Activated CD4-positive, alpha-beta T cell treated with anti-CD3 and anti-CD28 coated beads, Interleukin-2, amount 10 ng/mL, durations not matched to agents 7 days and 5 days (primary cell): ENCODE measurements around the gene GSC2. TPM values are rescaled to one million over a fixed set of nuclear protein-coding genes. Genes with fewer than 3 reads are reported as not detected.
"Not testable (repeated sequence)": the region's sequence is repeated elsewhere in the genome, so short reads cannot be mapped to it uniquely, and the experiment has no call there.

Source experiments
- CTCF ChIA-PET: fragments of 350-600 bp; sonication (Branson Sonifier 250); formaldehyde crosslinking; loops from one replicate; lab custom pipeline; 2021; ENCODE audit warnings: antibody characterized with exemption; lab: Charles Lee
- POLR2A ChIA-PET: fragments of 350-600 bp; sonication (Branson Sonifier 250); formaldehyde crosslinking; loops from one replicate; lab custom pipeline; 2021; ENCODE audit warnings: antibody characterized with exemption; lab: Charles Lee
- DNase-seq: peaks from one replicate; pipeline ENCODE4 v3.0.0-alpha.2; 2020
- H3K27ac Mint-ChIP-seq: one replicate; pipeline ENCODE4 v1.8.0; 2021; ENCODE audit warnings: mild to moderate bottlenecking, moderate library complexity, mixed read lengths
- H3K27me3 Mint-ChIP-seq: one replicate; pipeline ENCODE4 v1.8.0; 2021; ENCODE audit warnings: mixed read lengths
- H3K36me3 Mint-ChIP-seq: one replicate; pipeline ENCODE4 v1.8.0; 2021; ENCODE audit warnings: low read depth, mixed read lengths
- H3K4me1 Mint-ChIP-seq: one replicate; pipeline ENCODE4 v1.8.0; 2021; ENCODE audit warnings: mixed read lengths
- H3K4me3 Mint-ChIP-seq: one replicate; pipeline ENCODE4 v1.8.0; 2021; ENCODE audit warnings: mild to moderate bottlenecking, moderate library complexity, mixed read lengths
- H3K9me3 Mint-ChIP-seq: one replicate; pipeline ENCODE4 v1.8.0; 2021; ENCODE audit warnings: mixed read lengths
- total RNA-seq, 2 experiments: library from RNA; stranded (reverse); gene quantifications; one replicate each; pipeline ENCODE4 v1.2.3, GENCODE V29; 2021

The GSC2 gene
- total RNA-seq, 2 experiments from 2014 or later: not detected

DNA sequence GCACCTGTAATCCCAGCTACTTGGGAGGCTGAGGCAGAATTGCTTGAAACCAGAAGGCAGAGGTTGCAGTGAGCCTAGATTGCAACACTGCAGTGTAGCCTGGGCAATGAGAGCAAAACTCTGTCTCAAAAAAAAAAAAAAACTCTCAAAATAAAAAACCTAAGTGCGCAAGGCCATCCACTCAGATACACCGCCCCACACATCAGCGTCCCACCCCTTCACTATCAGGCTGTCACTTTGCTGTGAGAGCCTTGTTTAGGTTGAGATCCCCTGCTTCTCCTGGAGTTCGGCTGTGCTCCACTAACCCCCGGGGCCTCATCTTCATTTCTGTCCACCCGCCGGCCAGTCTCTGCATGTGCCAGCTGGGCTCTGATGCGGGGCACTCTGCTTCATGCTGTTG lies 16.3 kb upstream of the GSC2 start:
- no peaks in the 10 kb centered on the region for H3K36me3 Mint-ChIP-seq
- H3K27me3 Mint-ChIP-seq: peaks cover 44% of the 10 kb centered on the region
- no peak overlapping the region for H3K27ac Mint-ChIP-seq
- ChIA-PET POLR2A (no interaction called here), CTCF (no interaction called here)
- no peak for DNase-seq
- no peaks in the 10 kb centered on the region for H3K9me3 Mint-ChIP-seq
- H3K4me1 Mint-ChIP-seq: peaks cover 22% of the 10 kb centered on the region
- H3K4me3 Mint-ChIP-seq: no peak overlapping the region

GRCh38 chr22:19164425-19164824 lies 14.3 kb upstream of the GSC2 start:
- no peak overlapping the region for H3K27ac Mint-ChIP-seq

DNA sequence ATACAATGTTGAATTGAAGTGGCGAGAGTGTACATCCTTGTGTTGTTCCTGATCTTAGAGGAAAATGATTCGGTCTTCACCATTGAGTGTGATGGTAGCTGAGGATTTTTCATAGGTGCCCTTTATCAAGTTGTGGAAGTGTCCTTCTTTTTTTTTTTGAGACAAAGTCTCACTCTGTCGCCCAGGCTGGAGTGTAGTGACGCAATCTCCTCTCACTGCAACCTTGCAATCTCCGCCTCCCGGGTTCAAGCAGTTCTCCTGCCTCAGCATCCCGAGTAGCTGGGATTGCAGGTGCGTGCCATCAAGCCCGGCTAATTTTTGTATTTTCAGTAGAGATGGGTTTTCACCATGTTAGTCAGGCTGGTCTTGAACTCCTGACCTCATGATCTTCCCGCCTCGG lies 8.6 kb upstream of the GSC2 start:
- H3K4me3 Mint-ChIP-seq, H3K27me3 Mint-ChIP-seq, H3K27ac Mint-ChIP-seq, H3K36me3 Mint-ChIP-seq, H3K9me3 Mint-ChIP-seq, DNase-seq, H3K4me1 Mint-ChIP-seq, POLR2A ChIA-PET: not testable (repeated sequence)
- CTCF ChIA-PET: interaction anchor here (0.6 kb wide), 1 partner anchor 25 kb away, joined by 3 read pairs; no protein-coding TSS in a partner anchor

More at GRCh38 chr22:19164425-19164824, 14.3 kb upstream of the GSC2 start:
- H3K9me3 Mint-ChIP-seq: no peaks in the 10 kb centered on the region
- peaks cover 8% of the 10 kb centered on the region for H3K4me1 Mint-ChIP-seq
- POLR2A ChIA-PET: no interaction called here
- no peak for DNase-seq
- no peaks in the 10 kb centered on the region for H3K36me3 Mint-ChIP-seq
- H3K4me3 Mint-ChIP-seq: no peak overlapping the region
- CTCF ChIA-PET: no interaction called here
- H3K27me3 Mint-ChIP-seq: peaks cover 28% of the 10 kb centered on the region

DNA sequence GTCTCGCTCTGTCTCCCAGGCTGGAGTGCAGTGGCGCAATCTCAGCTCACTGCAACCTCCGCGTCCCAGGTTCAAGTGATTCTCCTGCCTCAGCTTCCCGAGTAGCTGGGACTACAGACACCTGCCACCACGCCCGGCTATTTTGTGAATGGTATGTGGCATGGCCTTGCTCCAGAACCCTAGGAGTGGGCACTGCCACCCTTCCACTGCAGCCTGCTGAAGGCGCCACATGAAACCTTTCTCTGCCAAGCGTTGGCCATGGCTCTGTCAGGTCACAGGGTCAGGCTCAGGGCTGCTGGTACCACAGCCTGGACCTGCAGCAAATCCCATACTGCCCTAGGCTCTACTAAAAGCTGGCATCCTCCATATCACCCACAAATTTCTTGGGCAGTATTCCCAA lies 6.0 kb upstream of the GSC2 start:
- H3K4me1 Mint-ChIP-seq, H3K4me3 Mint-ChIP-seq, POLR2A ChIA-PET, CTCF ChIA-PET, DNase-seq, H3K36me3 Mint-ChIP-seq, H3K9me3 Mint-ChIP-seq, H3K27ac Mint-ChIP-seq: not testable (repeated sequence)
- peaks cover 23% of the 10 kb centered on the region for H3K27me3 Mint-ChIP-seq

DNA sequence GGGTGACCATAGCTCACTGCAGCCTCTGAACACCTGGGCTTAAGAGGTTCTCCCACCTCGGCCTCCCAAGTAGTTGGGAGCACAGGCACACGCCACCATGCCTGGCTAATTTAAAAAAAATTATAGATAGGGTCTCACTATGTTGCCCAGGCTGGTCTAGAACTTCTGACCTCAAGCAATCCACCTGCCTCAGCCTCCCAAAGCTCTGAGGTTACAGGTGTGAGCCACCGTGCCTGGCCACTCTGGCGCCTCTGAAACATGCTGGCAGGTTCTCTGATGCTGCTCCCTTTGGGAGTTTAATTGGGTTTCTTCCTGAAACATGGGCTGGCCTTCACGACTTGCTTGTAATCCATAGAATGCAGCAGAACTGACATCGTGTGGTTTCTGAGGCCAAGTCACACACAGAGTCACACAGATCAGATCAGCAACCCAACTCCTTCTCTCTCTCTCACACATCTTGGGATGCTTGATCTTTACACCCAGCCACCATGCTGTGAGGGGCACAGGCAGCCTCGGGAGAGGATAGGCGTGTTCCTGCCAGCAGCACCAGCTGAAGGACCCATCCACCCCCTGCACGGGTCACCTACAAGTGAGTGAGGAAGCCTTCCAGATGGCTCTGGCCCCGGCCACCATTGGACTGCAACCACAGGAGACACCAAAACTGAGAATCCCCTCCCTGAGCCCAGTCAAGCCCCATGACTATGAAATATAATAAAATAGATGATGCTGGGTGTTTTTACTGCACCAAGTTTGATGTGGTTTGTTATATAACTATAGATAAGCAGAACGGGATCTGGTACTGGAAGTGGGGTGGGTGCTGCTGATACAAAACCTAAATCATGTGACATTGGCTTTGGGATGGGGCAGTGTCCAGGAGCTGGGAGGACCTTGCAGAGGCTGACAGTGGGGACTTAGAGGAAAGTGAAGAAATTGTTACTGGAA lies 3.1 kb upstream of the GSC2 start:
- peaks cover 9% of the 10 kb centered on the region for H3K4me1 Mint-ChIP-seq
- peaks cover 36% of the 10 kb centered on the region for H3K27me3 Mint-ChIP-seq
- no peak overlapping the region for H3K4me3 Mint-ChIP-seq
- ChIA-PET POLR2A (no interaction called here), CTCF (no interaction called here)
- H3K9me3 Mint-ChIP-seq: no peaks in the 10 kb centered on the region
- peaks cover 4% of the 10 kb centered on the region for H3K36me3 Mint-ChIP-seq
- no peak overlapping the region for H3K27ac Mint-ChIP-seq
- no peak for DNase-seq

DNA sequence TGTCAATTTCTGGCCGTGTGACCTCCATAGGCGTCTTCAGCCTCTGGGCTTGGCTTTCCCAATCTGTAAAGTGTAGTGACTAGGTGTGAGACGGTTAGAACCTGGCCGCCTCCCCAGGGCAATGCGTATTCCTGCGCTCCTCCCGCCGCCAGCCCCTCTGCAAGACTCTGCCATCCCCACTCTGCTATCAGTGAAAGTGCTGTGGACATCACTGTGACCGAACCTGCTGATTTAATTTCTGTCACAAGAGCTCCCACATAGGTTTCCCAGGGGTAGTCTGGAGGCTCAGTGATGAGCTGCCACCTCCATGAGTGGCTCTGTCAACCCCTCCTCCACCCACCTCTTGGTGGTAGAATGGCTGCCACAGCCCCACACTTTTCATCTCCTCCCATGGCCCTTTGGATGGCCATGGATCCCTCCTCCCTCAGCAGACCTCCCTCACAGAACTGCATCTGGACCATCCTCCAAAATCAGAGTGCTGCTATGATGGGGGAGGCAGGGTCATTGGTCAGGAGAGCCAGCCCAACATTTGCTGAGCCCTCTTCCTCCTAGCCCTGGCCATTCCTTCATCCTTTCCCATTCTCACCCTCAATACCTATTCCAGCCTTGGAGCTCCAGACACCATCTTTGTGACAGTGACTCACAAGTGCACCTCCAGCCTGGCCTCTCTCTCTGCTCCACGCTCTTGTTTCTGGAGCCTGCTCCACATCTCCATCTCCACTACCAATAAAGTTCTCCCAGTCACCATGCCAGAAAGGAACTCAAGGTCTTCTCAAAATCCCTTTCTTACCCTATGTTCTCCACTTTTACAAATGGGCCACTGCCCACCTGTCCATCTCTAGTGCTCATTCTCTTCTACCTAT lies 1.5 kb upstream of the GSC2 start:
- Mint-ChIP-seq H3K9me3 (no peaks in the 10 kb centered on the region), H3K27me3 (peaks cover 49% of the 10 kb centered on the region), H3K36me3 (peaks cover 4% of the 10 kb centered on the region), H3K4me3 (peak overlapping the region; percentile 53), H3K4me1 (peaks cover 9% of the 10 kb centered on the region), H3K27ac (no peak overlapping the region)
- no peak for DNase-seq
- ChIA-PET POLR2A (no interaction called here), CTCF (no interaction called here)

GRCh38 chr22:19150482-19151328 lies 613 bp upstream of the GSC2 start:
- Mint-ChIP-seq H3K36me3 (peaks cover 4% of the 10 kb centered on the region), H3K9me3 (no peaks in the 10 kb centered on the region), H3K4me1 (peaks cover 9% of the 10 kb centered on the region), H3K27me3 (peaks cover 52% of the 10 kb centered on the region), H3K4me3 (peak overlapping the region; percentile 53), H3K27ac (no peak overlapping the region)
- POLR2A ChIA-PET: no interaction called here
- no peak for DNase-seq
- CTCF ChIA-PET: no interaction called here

GRCh38 chr22:19149047-19149883 lies 827 bp downstream of the GSC2 start:
- no peaks in the 10 kb centered on the region for H3K9me3 Mint-ChIP-seq
- peaks cover 6% of the 10 kb centered on the region for H3K36me3 Mint-ChIP-seq
- DNase-seq: peak; percentile 67
- POLR2A ChIA-PET: no interaction called here
- no peak overlapping the region for H3K27ac Mint-ChIP-seq
- CTCF ChIA-PET: interaction anchor here (0.6 to 1.3 kb wide), 2 partner anchors 25 to 333 kb away, joined by 3 to 5 read pairs; no protein-coding TSS in a partner anchor
- H3K27me3 Mint-ChIP-seq: peaks cover 52% of the 10 kb centered on the region
- peak overlapping the region; percentile 60 for H3K4me3 Mint-ChIP-seq
- H3K4me1 Mint-ChIP-seq: peaks cover 15% of the 10 kb centered on the region

DNA sequence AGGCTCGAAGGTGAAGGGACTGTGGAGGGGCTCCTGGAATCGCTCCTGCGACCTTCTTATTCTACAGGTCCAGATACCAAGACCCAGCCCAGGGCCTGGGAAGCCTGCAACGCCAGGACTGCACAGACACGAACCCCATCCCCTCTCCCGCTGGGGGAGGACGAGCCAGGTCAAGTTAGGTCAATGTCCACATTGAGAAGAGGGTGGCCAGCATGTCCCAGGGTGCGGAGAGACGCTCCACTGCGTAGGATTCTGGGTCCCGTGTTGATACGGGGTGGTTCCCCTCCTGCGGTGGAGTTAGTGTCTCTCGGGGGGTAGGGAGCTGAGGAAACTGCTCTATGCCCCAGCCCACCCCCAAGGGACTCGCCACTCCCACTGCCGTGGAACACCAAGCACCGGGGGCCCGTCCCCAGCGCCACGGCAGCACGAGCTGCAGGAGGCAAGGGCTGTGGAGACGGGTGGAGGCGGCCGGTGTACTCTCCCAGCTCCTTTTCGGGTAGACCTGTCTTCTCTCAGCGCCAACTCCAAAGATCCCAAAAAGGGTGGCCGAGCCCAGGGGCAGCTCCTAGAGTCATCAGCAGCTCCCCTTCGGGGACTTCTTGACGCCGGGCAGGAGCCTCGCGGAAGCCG lies 1.6 kb downstream of the GSC2 start:
- ChIA-PET POLR2A (no interaction called here), CTCF (interaction anchor here (1.3 kb wide), 1 partner anchor 26 kb away, joined by 5 read pairs; no protein-coding TSS in a partner anchor)
- DNase-seq: no peak
- Mint-ChIP-seq H3K9me3 (no peaks in the 10 kb centered on the region), H3K36me3 (peaks cover 6% of the 10 kb centered on the region), H3K4me1 (peaks cover 21% of the 10 kb centered on the region), H3K27ac (no peak overlapping the region), H3K27me3 (peaks cover 49% of the 10 kb centered on the region), H3K4me3 (no peak overlapping the region)

GRCh38 chr22:19147195-19147780 lies 2.8 kb downstream of the GSC2 start:
- Mint-ChIP-seq H3K9me3 (no peaks in the 10 kb centered on the region), H3K27ac (no peak overlapping the region), H3K4me3 (no peak overlapping the region), H3K27me3 (peaks cover 43% of the 10 kb centered on the region), H3K4me1 (peaks cover 28% of the 10 kb centered on the region), H3K36me3 (peaks cover 6% of the 10 kb centered on the region)
- ChIA-PET POLR2A (no interaction called here), CTCF (interaction anchor here (0.9 kb wide), 1 partner anchor 31 kb away, joined by 4 read pairs; the partner anchor contains the start of gene SLC25A1)
- DNase-seq: no peak
